ENCODE measurements around the gene TCF7L2. TPM values are rescaled to one million over a fixed set of nuclear protein-coding genes. Genes with fewer than 3 reads are reported as not detected.
A peak's percentile ranks its signal among the peaks of the same experiment; 100 is the strongest.

TCF7L2 gene
- polyA plus RNA-seq, 1 experiment = 6.3 TPM

- CTCF ChIA-PET = interaction anchor here (1.0 kb wide), 1 partner anchor 19 kb away, joined by 3 read pairs; no protein-coding TSS in a partner anchor
- DNase-seq (ENCODE audit: low read depth, low spot score) = no peak
- Histone ChIP-seq H3K4me3 (ENCODE audit: low read depth, low read length) (no peak overlapping the region), H3K27ac (ENCODE audit: low read depth, low read length) (no peak overlapping the region), H3K9me3 (ENCODE audit: control insufficient read depth, insufficient read depth, low read length) (no peaks in the 10 kb centered on the region), H3K27me3 (ENCODE audit: control insufficient read depth, insufficient read depth, low read length) (no peaks in the 10 kb centered on the region)
- POLR2A ChIA-PET = interaction anchor here (1.2 kb wide), 1 partner anchor 17 kb away, joined by 3 read pairs; no protein-coding TSS in a partner anchor
- no peak for TF ChIP-seq CTCF (IDR thresholded peaks at IDR 0.05; ENCODE audit: low read depth, low read length)
These were observed 141.9 kb downstream of the TCF7L2 start for GRCh38 chr10:113091920-113092319.

GRCh38 chr10:113093188-113094113 is 143.4 kb downstream of the TCF7L2 start:
- no peak for DNase-seq (ENCODE audit: low read depth, low spot score)
- H3K4me3 ChIP-seq (ENCODE audit: low read depth, low read length) = no peak overlapping the region
- ChIA-PET CTCF (interaction anchor here (0.9 kb wide), 1 partner anchor 566 kb away, joined by 3 read pairs; no protein-coding TSS in a partner anchor), POLR2A (no interaction called here)
- H3K27me3 ChIP-seq (ENCODE audit: control insufficient read depth, insufficient read depth, low read length) = no peaks in the 10 kb centered on the region
- H3K27ac ChIP-seq (ENCODE audit: low read depth, low read length) = peak overlapping the region; percentile 65
- no peak for TF ChIP-seq CTCF (IDR thresholded peaks at IDR 0.05; ENCODE audit: low read depth, low read length)
- no peaks in the 10 kb centered on the region for H3K9me3 ChIP-seq (ENCODE audit: control insufficient read depth, insufficient read depth, low read length)

GRCh38 chr10:113094114-113094486 is 144.1 kb downstream of the TCF7L2 start:
- no peak for DNase-seq (ENCODE audit: low read depth, low spot score)
- Histone ChIP-seq H3K27ac (ENCODE audit: low read depth, low read length) (peak overlapping the region; percentile 65), H3K9me3 (ENCODE audit: control insufficient read depth, insufficient read depth, low read length) (no peaks in the 10 kb centered on the region), H3K27me3 (ENCODE audit: control insufficient read depth, insufficient read depth, low read length) (no peaks in the 10 kb centered on the region), H3K4me3 (ENCODE audit: low read depth, low read length) (no peak overlapping the region)
- POLR2A ChIA-PET = no interaction called here
- TF ChIP-seq CTCF (IDR thresholded peaks at IDR 0.05; ENCODE audit: low read depth, low read length) = no peak
- CTCF ChIA-PET = interaction anchor here (0.9 to 1.6 kb wide), 2 partner anchors 291 to 567 kb away, joined by 3 read pairs; no protein-coding TSS in a partner anchor

GRCh38 chr10:113095419-113096127 is 145.5 kb downstream of the TCF7L2 start:
- Histone ChIP-seq H3K4me3 (ENCODE audit: low read depth, low read length) (no peak overlapping the region), H3K9me3 (ENCODE audit: control insufficient read depth, insufficient read depth, low read length) (no peaks in the 10 kb centered on the region), H3K27me3 (ENCODE audit: control insufficient read depth, insufficient read depth, low read length) (no peaks in the 10 kb centered on the region), H3K27ac (ENCODE audit: low read depth, low read length) (no peak overlapping the region)
- no peak for TF ChIP-seq CTCF (IDR thresholded peaks at IDR 0.05; ENCODE audit: low read depth, low read length)
- ChIA-PET CTCF (interaction anchor here (0.8 to 1.6 kb wide), 3 partner anchors 8 to 290 kb away, joined by 3 read pairs; no protein-coding TSS in a partner anchor), POLR2A (no interaction called here)
- DNase-seq (ENCODE audit: low read depth, low spot score) = no peak
